MM.1S (cell line): ENCODE data around the gene CHST9.

Experiments
- DNase-seq: peaks from one replicate; pipeline ENCODE4 v3.0.0-alpha.2; 2015
- H2AFZ ChIP-seq: fragments of 300-600 bp; sonication (generic); 2 replicates; pipeline ENCODE4 v1.6.0; 2016; ENCODE audit warnings: antibody characterized with exemption, low read length
- H3F3A ChIP-seq: fragments of 300-600 bp; sonication (generic); 2 replicates; pipeline ENCODE4 v1.6.1; 2016; ENCODE audit warnings: mild to moderate bottlenecking, antibody characterized with exemption, low read length, moderate library complexity, mixed read lengths; ENCODE audit not compliant: insufficient read depth
- H3K27ac ChIP-seq: fragments of 300-600 bp; sonication (generic); 2 replicates; pipeline ENCODE4 v1.5.1; 2016; ENCODE audit warnings: mild to moderate bottlenecking, low read length
- H3K27me3 ChIP-seq: fragments of 300-600 bp; sonication (generic); replicated peaks from 2 replicates; pipeline ENCODE4 v1.6.0; 2016; ENCODE audit warnings: low read length; ENCODE audit not compliant: insufficient read depth
- H3K36me3 ChIP-seq: fragments of 300-600 bp; sonication (generic); replicated peaks from 2 replicates; pipeline ENCODE4 v1.6.1; 2016; ENCODE audit warnings: mild to moderate bottlenecking, low read length, mixed read lengths; ENCODE audit not compliant: insufficient read depth
- H3K4me1 ChIP-seq: fragments of 300-600 bp; sonication (generic); 2 replicates; pipeline ENCODE4 v1.6.1; 2016; ENCODE audit warnings: low read length, mixed read lengths
- H3K4me2 ChIP-seq: fragments of 300-600 bp; sonication (generic); 2 replicates; pipeline ENCODE4 v1.6.0; 2016; ENCODE audit warnings: low read depth, low read length
- H3K4me3 ChIP-seq: fragments of 300-600 bp; sonication (generic); 2 replicates; pipeline ENCODE4 v1.5.1; 2016; ENCODE audit warnings: low read length, mixed read lengths
- H3K79me2 ChIP-seq: fragments of 300-600 bp; sonication (generic); 2 replicates; pipeline ENCODE4 v1.6.1; 2016; ENCODE audit warnings: mixed run types, low read length, mixed read lengths
- H3K9ac ChIP-seq: fragments of 300-600 bp; sonication (generic); 2 replicates; pipeline ENCODE4 v1.6.1; 2016; ENCODE audit warnings: low read length, mixed read lengths
- H3K9me2 ChIP-seq: fragments of 300-600 bp; sonication (generic); replicated peaks from 2 replicates; pipeline ENCODE4 v1.6.1; 2016; ENCODE audit warnings: mild to moderate bottlenecking, low read length, mixed read lengths; ENCODE audit not compliant: insufficient read depth
- H3K9me3 ChIP-seq: fragments of 300-600 bp; sonication (generic); replicated peaks from 2 replicates; pipeline ENCODE4 v1.6.1; 2016; ENCODE audit warnings: mild to moderate bottlenecking, low read length, mixed read lengths; ENCODE audit not compliant: insufficient read depth
- H4K20me1 ChIP-seq: fragments of 300-600 bp; sonication (generic); 2 replicates; pipeline ENCODE4 v1.6.1; 2016; ENCODE audit warnings: mild to moderate bottlenecking, low read length, moderate library complexity, mixed read lengths; ENCODE audit not compliant: insufficient read depth
- EZH2 ChIP-seq: fragments of 300-600 bp; sonication (generic); optimal IDR thresholded peaks from 2 replicates; pipeline ENCODE3; 2017; ENCODE audit warnings: low read depth, mild to moderate bottlenecking, antibody characterized with exemption, low read length, mixed read lengths
- EZH2phosphoT487 ChIP-seq: fragments of 300-600 bp; sonication (generic); IDR thresholded peaks from 2 replicates; pipeline ENCODE4 v1.6.1; 2018; ENCODE audit warnings: antibody characterized with exemption, low read length
- TF ChIP-seq, protein P1 (sequence below): fragments of 300-600 bp; sonication (generic); IDR thresholded peaks from 2 replicates; pipeline ENCODE4 v1.5.1; 2016; ENCODE audit warnings: antibody characterized with exemption, low read length, mixed read lengths

Gene CHST9

DNA sequence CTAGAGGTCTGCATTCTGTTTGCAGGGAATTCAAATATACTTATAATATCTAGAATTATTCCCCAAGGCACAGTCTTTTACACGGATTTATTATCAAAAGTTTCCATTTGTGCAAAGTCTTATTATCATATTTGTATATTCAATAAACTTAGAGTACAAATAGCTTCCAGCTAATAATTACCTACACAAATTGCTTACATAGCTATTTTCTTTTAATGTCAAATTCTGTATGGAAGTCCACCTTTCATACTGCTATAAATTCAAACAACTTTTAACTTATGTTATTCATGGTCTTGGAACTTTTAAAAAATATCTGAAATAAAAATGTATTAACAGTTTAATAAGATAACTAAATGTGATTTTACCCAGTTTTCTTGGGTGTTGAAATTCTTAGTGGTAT lies 13.1 kb downstream of the CHST9 start:
- H3K4me3 ChIP-seq, result no peak overlapping the region
- H3K9me2 ChIP-seq, result no peaks in the 10 kb centered on the region
- H3K9me3 ChIP-seq, result no peaks in the 10 kb centered on the region
- no peaks in the 10 kb centered on the region for H3F3A ChIP-seq
- H3K27me3 ChIP-seq, result no peaks in the 10 kb centered on the region
- no peaks in the 10 kb centered on the region for H3K4me1 ChIP-seq
- no peak overlapping the region for H2AFZ ChIP-seq
- no peak for TF ChIP-seq EZH2
- TF ChIP-seq, protein P1, sequence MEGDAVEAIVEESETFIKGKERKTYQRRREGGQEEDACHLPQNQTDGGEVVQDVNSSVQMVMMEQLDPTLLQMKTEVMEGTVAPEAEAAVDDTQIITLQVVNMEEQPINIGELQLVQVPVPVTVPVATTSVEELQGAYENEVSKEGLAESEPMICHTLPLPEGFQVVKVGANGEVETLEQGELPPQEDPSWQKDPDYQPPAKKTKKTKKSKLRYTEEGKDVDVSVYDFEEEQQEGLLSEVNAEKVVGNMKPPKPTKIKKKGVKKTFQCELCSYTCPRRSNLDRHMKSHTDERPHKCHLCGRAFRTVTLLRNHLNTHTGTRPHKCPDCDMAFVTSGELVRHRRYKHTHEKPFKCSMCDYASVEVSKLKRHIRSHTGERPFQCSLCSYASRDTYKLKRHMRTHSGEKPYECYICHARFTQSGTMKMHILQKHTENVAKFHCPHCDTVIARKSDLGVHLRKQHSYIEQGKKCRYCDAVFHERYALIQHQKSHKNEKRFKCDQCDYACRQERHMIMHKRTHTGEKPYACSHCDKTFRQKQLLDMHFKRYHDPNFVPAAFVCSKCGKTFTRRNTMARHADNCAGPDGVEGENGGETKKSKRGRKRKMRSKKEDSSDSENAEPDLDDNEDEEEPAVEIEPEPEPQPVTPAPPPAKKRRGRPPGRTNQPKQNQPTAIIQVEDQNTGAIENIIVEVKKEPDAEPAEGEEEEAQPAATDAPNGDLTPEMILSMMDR, result no peak
- no peak for TF ChIP-seq EZH2phosphoT487
- no peaks in the 10 kb centered on the region for H3K36me3 ChIP-seq
- no peak overlapping the region for H3K4me2 ChIP-seq
- no peak for DNase-seq
- H3K79me2 ChIP-seq, result no peaks in the 10 kb centered on the region
- H4K20me1 ChIP-seq, result no peaks in the 10 kb centered on the region
- H3K9ac ChIP-seq, result no peak overlapping the region
- H3K27ac ChIP-seq, result no peak overlapping the region

DNA sequence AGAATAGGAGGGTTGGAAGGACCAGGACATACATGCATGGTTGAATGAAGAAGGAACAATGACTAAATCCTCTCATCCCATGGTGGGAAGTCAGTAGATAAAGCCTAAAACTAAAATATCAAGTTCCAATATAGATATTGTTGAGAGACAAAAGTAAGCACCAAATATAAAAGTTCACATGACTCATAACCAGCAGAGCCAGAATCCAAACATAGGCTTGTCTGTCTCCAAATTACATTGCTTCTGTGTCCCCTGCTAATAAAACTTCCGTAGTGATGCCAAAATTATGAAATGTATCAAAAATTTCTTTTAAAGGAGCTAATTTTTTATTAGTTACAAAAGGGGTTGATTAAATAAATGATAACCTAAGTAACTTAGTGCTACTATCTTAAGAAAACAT lies 19.7 kb downstream of the CHST9 start:
- Histone ChIP-seq H3K79me2 (no peaks in the 10 kb centered on the region), H2AFZ (no peak overlapping the region), H3K4me2 (no peak overlapping the region), H3K9me2 (no peaks in the 10 kb centered on the region), H3K36me3 (no peaks in the 10 kb centered on the region), H3K27ac (no peak overlapping the region), H3K4me1 (no peaks in the 10 kb centered on the region), H3K27me3 (no peaks in the 10 kb centered on the region), H3K4me3 (no peak overlapping the region), H3K9ac (no peak overlapping the region), H4K20me1 (no peaks in the 10 kb centered on the region), H3F3A (no peaks in the 10 kb centered on the region), H3K9me3 (no peaks in the 10 kb centered on the region)
- TF ChIP-seq EZH2phosphoT487 (no peak), EZH2 (no peak)
- TF ChIP-seq, protein P1, result no peak
- DNase-seq, result no peak

DNA sequence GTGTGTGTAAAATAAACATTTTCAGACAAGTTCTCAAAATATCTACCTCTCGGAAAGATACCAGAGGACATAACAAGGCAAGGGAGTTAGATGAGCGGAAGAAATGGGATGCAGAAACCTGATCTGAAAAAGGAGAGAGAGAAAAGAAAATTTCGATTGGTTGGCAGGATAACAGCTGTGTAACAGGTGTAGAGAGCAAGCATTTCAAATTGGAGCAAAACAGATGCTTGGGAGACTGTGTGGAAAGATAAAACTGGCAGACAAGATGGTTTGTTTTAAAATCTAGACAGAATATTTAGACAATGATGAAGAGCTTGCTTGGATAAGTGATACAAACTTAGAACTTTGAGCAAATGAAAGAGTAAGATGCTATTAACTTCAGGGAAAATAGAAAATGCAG lies 20.2 kb downstream of the CHST9 start:
- Histone ChIP-seq H3K36me3 (no peaks in the 10 kb centered on the region), H3K9me2 (no peaks in the 10 kb centered on the region), H3K4me3 (no peak overlapping the region), H3K27ac (no peak overlapping the region), H4K20me1 (no peaks in the 10 kb centered on the region), H3K4me1 (no peaks in the 10 kb centered on the region), H3F3A (no peaks in the 10 kb centered on the region), H3K9me3 (no peaks in the 10 kb centered on the region), H3K9ac (no peak overlapping the region), H2AFZ (no peak overlapping the region), H3K27me3 (no peaks in the 10 kb centered on the region), H3K79me2 (no peaks in the 10 kb centered on the region), H3K4me2 (no peak overlapping the region)
- no peak for DNase-seq
- TF ChIP-seq, protein P1, result no peak
- TF ChIP-seq EZH2phosphoT487 (no peak), EZH2 (no peak)
